ENCODE results near the gene GLIPR1.

Gene GLIPR1

DNA sequence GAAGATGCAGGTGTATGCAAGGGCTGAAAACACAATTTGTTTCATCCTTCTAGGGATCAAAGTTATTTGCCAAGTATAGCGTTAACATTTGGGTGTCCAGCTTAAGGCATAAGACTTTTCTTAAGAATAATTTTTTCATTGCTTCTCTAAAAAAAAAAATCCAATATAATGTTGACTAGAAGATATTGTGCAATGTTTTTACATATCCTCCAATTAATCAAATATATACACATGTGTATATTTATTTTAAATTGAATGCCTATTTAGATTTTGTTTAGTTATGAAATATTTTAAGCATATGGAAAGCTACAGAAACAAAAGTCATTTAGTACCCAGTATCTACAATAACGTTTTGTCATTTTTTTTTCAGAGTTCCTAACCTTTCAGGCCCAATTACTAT is 59.3 kb downstream of the GLIPR1 start:
- Histone ChIP-seq H3K27ac (replicated peaks) (no peak overlapping the region), H3K27me3 (ENCODE audit: insufficient read depth, poor library complexity, severe bottlenecking) (no peaks in the 10 kb centered on the region), H3K4me3 (replicated peaks; ENCODE audit: insufficient read depth, low read length) (no peak overlapping the region)
- no peak for DNase-seq (ENCODE audit: low read depth in 1 of 2, low spot score in 1 of 2)
- TF ChIP-seq POLR2AphosphoS5 (IDR thresholded peaks at IDR 0.05; ENCODE audit: low read depth) (no peak), GABPA (IDR thresholded peaks at IDR 0.05; ENCODE audit: low read depth) (no peak), SPI1 (IDR thresholded peaks at IDR 0.05; ENCODE audit: borderline replicate concordance, low read depth) (no peak)
- TF ChIP-seq, protein P1, sequence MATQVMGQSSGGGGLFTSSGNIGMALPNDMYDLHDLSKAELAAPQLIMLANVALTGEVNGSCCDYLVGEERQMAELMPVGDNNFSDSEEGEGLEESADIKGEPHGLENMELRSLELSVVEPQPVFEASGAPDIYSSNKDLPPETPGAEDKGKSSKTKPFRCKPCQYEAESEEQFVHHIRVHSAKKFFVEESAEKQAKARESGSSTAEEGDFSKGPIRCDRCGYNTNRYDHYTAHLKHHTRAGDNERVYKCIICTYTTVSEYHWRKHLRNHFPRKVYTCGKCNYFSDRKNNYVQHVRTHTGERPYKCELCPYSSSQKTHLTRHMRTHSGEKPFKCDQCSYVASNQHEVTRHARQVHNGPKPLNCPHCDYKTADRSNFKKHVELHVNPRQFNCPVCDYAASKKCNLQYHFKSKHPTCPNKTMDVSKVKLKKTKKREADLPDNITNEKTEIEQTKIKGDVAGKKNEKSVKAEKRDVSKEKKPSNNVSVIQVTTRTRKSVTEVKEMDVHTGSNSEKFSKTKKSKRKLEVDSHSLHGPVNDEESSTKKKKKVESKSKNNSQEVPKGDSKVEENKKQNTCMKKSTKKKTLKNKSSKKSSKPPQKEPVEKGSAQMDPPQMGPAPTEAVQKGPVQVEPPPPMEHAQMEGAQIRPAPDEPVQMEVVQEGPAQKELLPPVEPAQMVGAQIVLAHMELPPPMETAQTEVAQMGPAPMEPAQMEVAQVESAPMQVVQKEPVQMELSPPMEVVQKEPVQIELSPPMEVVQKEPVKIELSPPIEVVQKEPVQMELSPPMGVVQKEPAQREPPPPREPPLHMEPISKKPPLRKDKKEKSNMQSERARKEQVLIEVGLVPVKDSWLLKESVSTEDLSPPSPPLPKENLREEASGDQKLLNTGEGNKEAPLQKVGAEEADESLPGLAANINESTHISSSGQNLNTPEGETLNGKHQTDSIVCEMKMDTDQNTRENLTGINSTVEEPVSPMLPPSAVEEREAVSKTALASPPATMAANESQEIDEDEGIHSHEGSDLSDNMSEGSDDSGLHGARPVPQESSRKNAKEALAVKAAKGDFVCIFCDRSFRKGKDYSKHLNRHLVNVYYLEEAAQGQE (IDR thresholded peaks at IDR 0.05; ENCODE audit: insufficient replicate concordance, low read depth) = no peak
- TF ChIP-seq, protein P2, sequence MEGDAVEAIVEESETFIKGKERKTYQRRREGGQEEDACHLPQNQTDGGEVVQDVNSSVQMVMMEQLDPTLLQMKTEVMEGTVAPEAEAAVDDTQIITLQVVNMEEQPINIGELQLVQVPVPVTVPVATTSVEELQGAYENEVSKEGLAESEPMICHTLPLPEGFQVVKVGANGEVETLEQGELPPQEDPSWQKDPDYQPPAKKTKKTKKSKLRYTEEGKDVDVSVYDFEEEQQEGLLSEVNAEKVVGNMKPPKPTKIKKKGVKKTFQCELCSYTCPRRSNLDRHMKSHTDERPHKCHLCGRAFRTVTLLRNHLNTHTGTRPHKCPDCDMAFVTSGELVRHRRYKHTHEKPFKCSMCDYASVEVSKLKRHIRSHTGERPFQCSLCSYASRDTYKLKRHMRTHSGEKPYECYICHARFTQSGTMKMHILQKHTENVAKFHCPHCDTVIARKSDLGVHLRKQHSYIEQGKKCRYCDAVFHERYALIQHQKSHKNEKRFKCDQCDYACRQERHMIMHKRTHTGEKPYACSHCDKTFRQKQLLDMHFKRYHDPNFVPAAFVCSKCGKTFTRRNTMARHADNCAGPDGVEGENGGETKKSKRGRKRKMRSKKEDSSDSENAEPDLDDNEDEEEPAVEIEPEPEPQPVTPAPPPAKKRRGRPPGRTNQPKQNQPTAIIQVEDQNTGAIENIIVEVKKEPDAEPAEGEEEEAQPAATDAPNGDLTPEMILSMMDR (IDR thresholded peaks at IDR 0.05; ENCODE audit: insufficient read depth, low read length) = no peak

DNA sequence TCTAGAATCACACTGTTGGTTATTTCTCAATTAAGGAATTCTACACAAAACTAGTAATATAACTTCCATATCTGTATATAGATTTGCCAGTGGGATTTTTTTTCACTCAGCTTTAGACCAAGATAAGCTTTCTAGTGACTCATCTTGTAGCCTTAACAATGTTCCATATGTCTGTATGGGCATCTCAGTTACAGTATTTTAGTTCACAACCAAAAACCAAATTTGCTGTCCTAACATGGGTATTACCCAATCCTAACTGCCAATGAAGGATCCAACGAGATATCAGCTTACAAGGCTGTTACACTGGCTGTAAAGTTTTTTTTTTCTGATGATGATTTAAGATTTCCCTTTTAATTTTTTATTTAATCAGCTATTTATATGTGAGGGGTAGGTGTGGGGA is 62.4 kb downstream of the GLIPR1 start:
- peaks cover 2% of the 10 kb centered on the region for H3K27me3 ChIP-seq (ENCODE audit: insufficient read depth, poor library complexity, severe bottlenecking)
- DNase-seq (ENCODE audit: low read depth in 1 of 2, low spot score in 1 of 2) = no peak
- no peak overlapping the region for H3K27ac ChIP-seq (replicated peaks)
- no peak overlapping the region for H3K4me3 ChIP-seq (replicated peaks; ENCODE audit: insufficient read depth, low read length)
- TF ChIP-seq, protein P1 (IDR thresholded peaks at IDR 0.05; ENCODE audit: insufficient replicate concordance, low read depth) = no peak
- TF ChIP-seq SPI1 (IDR thresholded peaks at IDR 0.05; ENCODE audit: borderline replicate concordance, low read depth) (no peak), POLR2AphosphoS5 (IDR thresholded peaks at IDR 0.05; ENCODE audit: low read depth) (no peak), GABPA (IDR thresholded peaks at IDR 0.05; ENCODE audit: low read depth) (no peak)
- TF ChIP-seq, protein P2 (IDR thresholded peaks at IDR 0.05; ENCODE audit: insufficient read depth, low read length) = no peak

DNA sequence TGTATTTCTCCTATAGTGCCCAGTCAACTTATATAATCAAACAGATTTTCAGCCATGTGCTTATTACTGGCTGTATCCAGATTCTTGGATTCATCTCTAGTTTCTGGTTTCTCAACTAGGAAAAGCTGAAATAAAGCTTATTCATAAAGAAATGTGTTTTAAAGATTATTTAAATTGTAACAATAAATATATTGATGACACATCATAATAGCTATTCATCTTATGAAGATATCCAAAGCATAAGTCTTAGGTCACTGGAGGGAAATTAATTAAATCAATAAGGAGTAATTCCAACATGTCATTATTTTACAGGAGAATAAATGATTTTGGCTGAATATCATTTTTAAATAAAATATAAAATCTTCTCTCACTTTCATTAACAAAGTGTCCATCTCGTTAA is 63.0 kb downstream of the GLIPR1 start:
- Histone ChIP-seq H3K27me3 (ENCODE audit: insufficient read depth, poor library complexity, severe bottlenecking) (peaks cover 2% of the 10 kb centered on the region), H3K4me3 (replicated peaks; ENCODE audit: insufficient read depth, low read length) (no peak overlapping the region)
- TF ChIP-seq POLR2AphosphoS5 (IDR thresholded peaks at IDR 0.05; ENCODE audit: low read depth) (no peak), SPI1 (IDR thresholded peaks at IDR 0.05; ENCODE audit: borderline replicate concordance, low read depth) (no peak)
- TF ChIP-seq, protein P2 (IDR thresholded peaks at IDR 0.05; ENCODE audit: insufficient read depth, low read length) = no peak

DNA sequence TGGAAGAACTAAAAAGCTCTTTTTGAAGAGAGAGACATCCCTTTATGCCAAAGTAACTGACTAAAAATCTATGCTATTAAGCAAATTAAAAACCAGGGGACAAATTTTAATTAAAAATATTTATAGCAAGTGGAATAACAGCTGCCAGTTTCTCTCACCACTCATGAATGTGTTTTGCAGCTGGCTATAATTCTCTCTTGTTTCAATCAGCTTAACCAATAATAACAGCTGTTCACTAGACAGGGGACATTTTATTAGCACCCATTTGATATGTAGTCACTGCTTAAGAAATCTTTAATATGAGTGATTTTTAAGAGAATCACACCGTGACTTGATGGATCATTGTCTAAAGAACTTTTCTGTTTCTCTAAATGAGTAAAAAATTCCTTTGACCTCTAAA is 65.1 kb downstream of the GLIPR1 start:
- peaks cover 4% of the 10 kb centered on the region for H3K27me3 ChIP-seq (ENCODE audit: insufficient read depth, poor library complexity, severe bottlenecking)
- no peak for DNase-seq (ENCODE audit: low read depth in 1 of 2, low spot score in 1 of 2)
- no peak overlapping the region for H3K4me3 ChIP-seq (replicated peaks; ENCODE audit: insufficient read depth, low read length)
- H3K27ac ChIP-seq (replicated peaks) = no peak overlapping the region
- TF ChIP-seq, protein P2 (IDR thresholded peaks at IDR 0.05; ENCODE audit: insufficient read depth, low read length) = no peak
- TF ChIP-seq POLR2AphosphoS5 (IDR thresholded peaks at IDR 0.05; ENCODE audit: low read depth) = no peak
- TF ChIP-seq, protein P1 (IDR thresholded peaks at IDR 0.05; ENCODE audit: insufficient replicate concordance, low read depth) = no peak
- TF ChIP-seq SPI1 (IDR thresholded peaks at IDR 0.05; ENCODE audit: borderline replicate concordance, low read depth) = no peak
- TF ChIP-seq GABPA (IDR thresholded peaks at IDR 0.05; ENCODE audit: low read depth) = no peak

More for the DNA sequence above, 63.0 kb downstream of the GLIPR1 start:
- no peak overlapping the region for H3K27ac ChIP-seq (replicated peaks)
- DNase-seq (ENCODE audit: low read depth in 1 of 2, low spot score in 1 of 2) = no peak
